Measurements from ENCODE around the gene TBC1D2B. TPM values are rescaled to one million over a fixed set of nuclear protein-coding genes. Genes with fewer than 3 reads are reported as not detected.

TBC1D2B gene
- total and polyA plus RNA-seq, 2 of the 4 experiments (the other 2 are of a cell fraction): 17.7 to 28.3 TPM

GRCh38 chr15:78006567-78007205 lies 70.8 kb downstream of the TBC1D2B start:
- no peak overlapping the region for H3K14ac ChIP-seq (replicated peaks; ENCODE audit: low read depth, low read length)
- H2BK5ac ChIP-seq (ENCODE audit: low read depth, low read length, poor library complexity, severe bottlenecking): no peak overlapping the region
- H4K20me1 ChIP-seq (ENCODE audit: insufficient read depth, low read length): peaks cover 51% of the 10 kb centered on the region
- peaks cover 19 to 63% of the 10 kb centered on the region in 2 experiments; a peak in 3 of 4 replicates for H3K79me1 ChIP-seq (ENCODE audit: low read depth in 1 of 2, low read length in 2 of 2)
- no peak overlapping the region for H2BK15ac ChIP-seq (ENCODE audit: low read depth, low read length)
- no peaks in the 10 kb centered on the region for H3K27me3 ChIP-seq (ENCODE audit: control insufficient read depth, insufficient read depth, low read length)
- H2AFZ ChIP-seq (replicated peaks; ENCODE audit: low read length, poor library complexity): no peak overlapping the region
- POLR2A ChIA-PET (ENCODE audit: unreplicated experiment): no interaction called here
- WGBS, 2 experiments (ENCODE audit: extremely low coverage in 2 of 2, insufficient read length in 1 of 2): 96% methylated on average over 9 of the region's 13 CpGs; no CpG with 5 or more reads in 1 of the 2 experiments
- no peak overlapping the region for H2BK20ac ChIP-seq (ENCODE audit: low read depth, low read length)
- H3K9me1 ChIP-seq (ENCODE audit: insufficient read depth, low read length): peaks cover 14% of the 10 kb centered on the region
- no peak overlapping the region for H4K8ac ChIP-seq (ENCODE audit: low read depth in 2 of 2, low read length in 2 of 2)
- H4K91ac ChIP-seq (ENCODE audit: insufficient read depth, low read depth, low read length): no peak overlapping the region
- H2AK9ac ChIP-seq (replicated peaks; ENCODE audit: low read depth, low read length, poor library complexity): no peak overlapping the region
- 0 out of 2 replicates have a peak overlapping the region, but pooled peaks have one; percentile 15 for H3K4ac ChIP-seq (ENCODE audit: low read depth, low read length)
- ATAC-seq (ENCODE audit: low read depth) (no peak), DNase-seq (no peak)
- intact Hi-C loops (cut with micrococcal nuclease) (loop anchor here (5.0 kb wide), 3 partner anchors 41 to 86 kb away; partner anchors contain the start of gene SH2D7), dilution Hi-C loops (cut with HindIII; ENCODE audit: low sequenced_read_pairs, unreplicated experiment) (no loop called here), in situ Hi-C loops (cut with MboI; ENCODE audit: low sequenced_read_pairs) (no loop called here)
- no peak overlapping the region for H3K56ac ChIP-seq (ENCODE audit: extremely low read depth, insufficient read depth, low read length)
- CTCF ChIA-PET: interaction anchor here (1.5 kb wide), 1 partner anchor 42 kb away, joined by 3 read pairs; no protein-coding TSS in a partner anchor
- no peak overlapping the region for H3K4me2 ChIP-seq (ENCODE audit: low read depth, low read length)
- no TSS peak for BruUV-seq (replicated peaks)
- no peak overlapping the region for H3K27ac ChIP-seq (ENCODE audit: insufficient read depth, low read length)
- H3K4me3 ChIP-seq (ENCODE audit: insufficient read depth, low read depth, low read length): no peak overlapping the region
- no peaks in the 10 kb centered on the region for H3K9me3 ChIP-seq (ENCODE audit: control insufficient read depth, insufficient read depth, low read length)
- H3K23ac ChIP-seq (ENCODE audit: low read depth, low read length): no peak overlapping the region
- peak overlapping the region; percentile 18; the same call in 1 of the 2 replicates for H2AK5ac ChIP-seq (ENCODE audit: low read depth, low read length)
- no peak overlapping the region for H4K5ac ChIP-seq (ENCODE audit: low read depth, low read length)
- H3K18ac ChIP-seq (ENCODE audit: low read depth, low read length): no peak overlapping the region
- peaks cover 51% of the 10 kb centered on the region for H3K36me3 ChIP-seq (ENCODE audit: control insufficient read depth, insufficient read depth, low read length)
- peaks cover 18% of the 10 kb centered on the region for H3K4me1 ChIP-seq (ENCODE audit: control insufficient read depth, insufficient read depth, low read length)
- no peak overlapping the region for H2BK120ac ChIP-seq (ENCODE audit: low read depth, low read length)
- no peak overlapping the region for H3K9ac ChIP-seq (ENCODE audit: low read depth, low read length)
- no peak for TF ChIP-seq ELK1 (IDR thresholded peaks at IDR 0.05; ENCODE audit: borderline replicate concordance, low read depth, low read length)
- no peak for TF ChIP-seq CEBPB (IDR thresholded peaks at IDR 0.05; ENCODE audit: low read depth, low read length)
- TF ChIP-seq CTCF (conservative IDR thresholded peaks at IDR 0.05; ENCODE audit: low read depth, low read length): no peak
- no peak for TF ChIP-seq BHLHE40 (IDR thresholded peaks at IDR 0.05; ENCODE audit: low read depth, low read length)

Measured in IMR-90 (cell line).